GM23338 (cell line): ENCODE data around the gene LRFN4. TPM values are rescaled to one million over a fixed set of nuclear protein-coding genes. Genes with fewer than 3 reads are reported as not detected.

Experiments
- ATAC-seq: fragments of 200-7000 bp; cut with Tn5 transposase; 3 replicates; pipeline ENCODE4 v1.9.1; 2020
- DNase-seq: peaks from one replicate; pipeline ENCODE4 v3.0.0-alpha.2; 2015; ENCODE audit warnings: low spot score
- H2AFZ ChIP-seq: fragments of 200-600 bp; sonication (generic); 2 replicates; pipeline ENCODE4 v1.8.0; 2016; ENCODE audit warnings: antibody characterized with exemption, mild to moderate bottlenecking, moderate library complexity
- H3F3A ChIP-seq: fragments of 200-600 bp; sonication (generic); replicated peaks from 2 replicates; pipeline ENCODE4 v1.8.0; 2017; ENCODE audit warnings: antibody characterized with exemption, mixed run types, low read depth
- H3K27ac ChIP-seq: fragments of 200-600 bp; sonication (generic); 2 replicates; pipeline ENCODE4 v1.6.1; 2016; ENCODE audit warnings: low read depth
- H3K27me3 ChIP-seq: fragments of 200-600 bp; sonication (generic); 2 replicates; pipeline ENCODE4 v1.8.0; 2016; ENCODE audit warnings: mild to moderate bottlenecking, mixed run types, moderate library complexity; ENCODE audit not compliant: insufficient read depth
- H3K36me3 ChIP-seq: fragments of 200-600 bp; sonication (generic); 2 replicates; pipeline ENCODE4 v1.8.0; 2016; ENCODE audit warnings: mild to moderate bottlenecking; ENCODE audit not compliant: insufficient read depth
- H3K4me1 ChIP-seq: fragments of 200-600 bp; sonication (generic); 2 replicates; pipeline ENCODE4 v1.8.0; 2016; ENCODE audit warnings: mild to moderate bottlenecking, moderate library complexity; ENCODE audit not compliant: insufficient read depth
- H3K4me2 ChIP-seq: fragments of 200-600 bp; sonication (generic); 2 replicates; pipeline ENCODE4 v1.7.1; 2017; ENCODE audit warnings: mixed run types
- H3K4me3 ChIP-seq: fragments of 200-600 bp; sonication (generic); 2 replicates; pipeline ENCODE4 v1.6.1; 2016; ENCODE audit warnings: mixed run types
- H3K79me2 ChIP-seq: fragments of 200-600 bp; sonication (generic); replicated peaks from 2 replicates; pipeline ENCODE4 v1.8.0; 2017; ENCODE audit warnings: mild to moderate bottlenecking; ENCODE audit not compliant: insufficient read depth
- H3K9me2 ChIP-seq: fragments of 200-600 bp; sonication (generic); 2 replicates; pipeline ENCODE4 v1.8.0; 2017; ENCODE audit not compliant: insufficient read depth
- H4K20me1 ChIP-seq: fragments of 200-600 bp; sonication (generic); replicated peaks from 2 replicates; pipeline ENCODE4 v1.8.0; 2017; ENCODE audit warnings: mild to moderate bottlenecking; ENCODE audit not compliant: insufficient read depth
- H3K27ac Mint-ChIP-seq: 2 replicates; pipeline ENCODE4 v1.8.0; 2020; ENCODE audit warnings: inconsistent platforms, mild to moderate bottlenecking, moderate library complexity, mixed read lengths
- H3K27me3 Mint-ChIP-seq: 3 replicates; pipeline ENCODE4 v1.8.0; 2022; ENCODE audit warnings: low read depth, mild to moderate bottlenecking, moderate library complexity, mixed read lengths, inconsistent platforms; ENCODE audit not compliant: insufficient read depth, poor library complexity
- H3K36me3 Mint-ChIP-seq: 3 replicates; pipeline ENCODE4 v1.8.0; 2021; ENCODE audit warnings: low read depth, mild to moderate bottlenecking, inconsistent platforms, moderate library complexity, mixed read lengths
- H3K4me1 Mint-ChIP-seq: 3 replicates; pipeline ENCODE4 v1.8.0; 2020; ENCODE audit warnings: mild to moderate bottlenecking, inconsistent platforms, mixed read lengths
- H3K4me3 Mint-ChIP-seq: 3 replicates; pipeline ENCODE4 v1.8.0; 2021; ENCODE audit warnings: moderate library complexity, mild to moderate bottlenecking, inconsistent platforms, mixed read lengths
- H3K9me3 Mint-ChIP-seq: 3 replicates; pipeline ENCODE4 v1.8.0; 2020; ENCODE audit warnings: moderate library complexity, mild to moderate bottlenecking, inconsistent platforms, mixed read lengths
- CREB1 ChIP-seq: fragments of 250-450 bp; sonication (Bioruptor Pico); IDR thresholded peaks from 2 replicates; pipeline ENCODE4 v1.5.0; 2020; ENCODE audit warnings: low read depth, mild to moderate bottlenecking, moderate library complexity
- EZH2 ChIP-seq: fragments of 200-600 bp; sonication (generic); IDR thresholded peaks from one replicate; pipeline ENCODE4 v1.8.0; 2017; ENCODE audit warnings: antibody characterized with exemption, mild to moderate bottlenecking, low read depth; ENCODE audit not compliant: unreplicated experiment
- EZH2phosphoT487 ChIP-seq: fragments of 200-600 bp; sonication (generic); IDR thresholded peaks from one replicate; pipeline ENCODE4 v1.8.1; 2018; ENCODE audit warnings: antibody characterized with exemption; ENCODE audit not compliant: unreplicated experiment
- JUNB ChIP-seq: IDR thresholded peaks from one replicate; pipeline ENCODE4 v1.6.1; 2016; ENCODE audit warnings: antibody characterized with exemption; ENCODE audit not compliant: unreplicated experiment
- NANOG ChIP-seq: IDR thresholded peaks from 2 replicates; pipeline ENCODE4 v1.6.1; 2016; ENCODE audit warnings: antibody characterized with exemption, borderline replicate concordance
- POLR2AphosphoS5 ChIP-seq: IDR thresholded peaks from 2 replicates; pipeline ENCODE4 v1.6.1; 2016; ENCODE audit warnings: antibody characterized with exemption, low read depth
- REST ChIP-seq: IDR thresholded peaks from one replicate; pipeline ENCODE4 v1.6.1; 2018; ENCODE audit warnings: antibody characterized with exemption; ENCODE audit not compliant: unreplicated experiment
- STAT1 ChIP-seq: IDR thresholded peaks from one replicate; pipeline ENCODE4 v1.6.1; 2016; ENCODE audit warnings: antibody characterized with exemption; ENCODE audit not compliant: unreplicated experiment
- ZNF114 ChIP-seq: fragments of 250-450 bp; sonication (Bioruptor Pico); IDR thresholded peaks from 2 replicates; pipeline ENCODE4 v1.5.0; 2020; ENCODE audit warnings: mild to moderate bottlenecking, moderate library complexity
- ZNF331 ChIP-seq: fragments of 250-450 bp; sonication (Bioruptor Pico); IDR thresholded peaks from 2 replicates; pipeline ENCODE4 v1.5.0; 2020; ENCODE audit warnings: low read depth, mild to moderate bottlenecking, moderate library complexity
- polyA plus RNA-seq: library from polyadenylated mRNA; unstranded; fragments of >200 nt; fragmentation: Nextera tagmentation; extraction: Ambion mirVana; gene quantifications from 2 replicates; pipeline ENCODE4 v1.2.1, GENCODE V29; 2016
- total RNA-seq: library from RNA; depleted of rRNA; stranded (reverse); fragments of >200 nt; shearing (Covaris generic); gene quantifications from 2 replicates; pipeline ENCODE4 v1.2.3, GENCODE V29; 2014
- TF ChIP-seq, protein P1 (sequence below), 2 experiments: fragments of 200-600 bp in 1 of 2; sonication (generic) in 1 of 2; conservative IDR thresholded peaks; 2 replicates each; pipeline versions ENCODE4 v1.5.1 to v1.6.1; 2016 to 2017; ENCODE audit warnings: antibody characterized with exemption in 2 of 2, low read depth in 2 of 2, mild to moderate bottlenecking in 2 of 2, moderate library complexity in 1 of 2
- TF ChIP-seq, protein P2 (sequence below): IDR thresholded peaks from 2 replicates; pipeline ENCODE4 v1.6.1; 2016; ENCODE audit warnings: antibody characterized with exemption
- TF ChIP-seq, protein P3 (sequence below): fragments of 250-450 bp; sonication (Bioruptor Pico); IDR thresholded peaks from 2 replicates; pipeline ENCODE4 v1.5.0; 2020; ENCODE audit warnings: mild to moderate bottlenecking, moderate library complexity

Gene LRFN4
- total and polyA plus RNA-seq, 2 experiments from 2014 or later: 9.8 to 63.5 TPM

DNA sequence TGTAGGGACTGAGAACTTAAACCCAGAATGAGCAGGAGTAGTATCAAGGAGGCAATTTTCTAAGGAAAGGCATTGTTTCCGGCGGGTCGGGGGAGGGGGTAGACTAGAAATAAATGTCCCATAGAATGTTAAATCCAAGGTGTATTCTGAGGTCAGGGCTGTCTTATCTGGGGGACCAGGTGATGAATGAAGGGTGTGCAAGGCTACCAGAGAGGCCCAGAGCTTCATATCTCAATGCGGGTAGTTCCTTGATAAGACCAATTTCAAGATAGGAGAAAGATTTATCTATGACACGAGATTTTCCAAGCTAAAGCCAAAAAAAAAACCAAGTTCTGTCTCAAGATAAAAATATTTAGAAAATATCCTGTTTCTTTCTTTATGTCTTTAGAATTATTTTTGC lies 21.9 kb upstream of the LRFN4 start:
- DNase-seq (no peak), ATAC-seq (no peak)
- peaks cover 2% of the 10 kb centered on the region; the same call in 2 of the 3 replicates for H3K4me1 Mint-ChIP-seq
- no peaks in the 10 kb centered on the region for H3K9me2 ChIP-seq
- H3K27me3 Mint-ChIP-seq: peaks cover 2% of the 10 kb centered on the region
- 0 out of 2 replicates have a peak, but pooled peaks cover 5% of the 10 kb centered on the region for H3F3A ChIP-seq
- TF ChIP-seq EZH2: no peak
- TF ChIP-seq CREB1 (CRISPR knock-in tag): no peak
- TF ChIP-seq STAT1: no peak
- TF ChIP-seq JUNB: no peak
- no peak for TF ChIP-seq NANOG
- TF ChIP-seq POLR2AphosphoS5: no peak
- TF ChIP-seq, protein P1, sequence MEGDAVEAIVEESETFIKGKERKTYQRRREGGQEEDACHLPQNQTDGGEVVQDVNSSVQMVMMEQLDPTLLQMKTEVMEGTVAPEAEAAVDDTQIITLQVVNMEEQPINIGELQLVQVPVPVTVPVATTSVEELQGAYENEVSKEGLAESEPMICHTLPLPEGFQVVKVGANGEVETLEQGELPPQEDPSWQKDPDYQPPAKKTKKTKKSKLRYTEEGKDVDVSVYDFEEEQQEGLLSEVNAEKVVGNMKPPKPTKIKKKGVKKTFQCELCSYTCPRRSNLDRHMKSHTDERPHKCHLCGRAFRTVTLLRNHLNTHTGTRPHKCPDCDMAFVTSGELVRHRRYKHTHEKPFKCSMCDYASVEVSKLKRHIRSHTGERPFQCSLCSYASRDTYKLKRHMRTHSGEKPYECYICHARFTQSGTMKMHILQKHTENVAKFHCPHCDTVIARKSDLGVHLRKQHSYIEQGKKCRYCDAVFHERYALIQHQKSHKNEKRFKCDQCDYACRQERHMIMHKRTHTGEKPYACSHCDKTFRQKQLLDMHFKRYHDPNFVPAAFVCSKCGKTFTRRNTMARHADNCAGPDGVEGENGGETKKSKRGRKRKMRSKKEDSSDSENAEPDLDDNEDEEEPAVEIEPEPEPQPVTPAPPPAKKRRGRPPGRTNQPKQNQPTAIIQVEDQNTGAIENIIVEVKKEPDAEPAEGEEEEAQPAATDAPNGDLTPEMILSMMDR (conservative IDR thresholded peaks at IDR 0.05; ENCODE audit: low read depth in 2 of 2): no peak
- TF ChIP-seq REST: no peak
- no peak for TF ChIP-seq ZNF331 (CRISPR knock-in tag)
- no peak for TF ChIP-seq ZNF114
- TF ChIP-seq, protein P2, sequence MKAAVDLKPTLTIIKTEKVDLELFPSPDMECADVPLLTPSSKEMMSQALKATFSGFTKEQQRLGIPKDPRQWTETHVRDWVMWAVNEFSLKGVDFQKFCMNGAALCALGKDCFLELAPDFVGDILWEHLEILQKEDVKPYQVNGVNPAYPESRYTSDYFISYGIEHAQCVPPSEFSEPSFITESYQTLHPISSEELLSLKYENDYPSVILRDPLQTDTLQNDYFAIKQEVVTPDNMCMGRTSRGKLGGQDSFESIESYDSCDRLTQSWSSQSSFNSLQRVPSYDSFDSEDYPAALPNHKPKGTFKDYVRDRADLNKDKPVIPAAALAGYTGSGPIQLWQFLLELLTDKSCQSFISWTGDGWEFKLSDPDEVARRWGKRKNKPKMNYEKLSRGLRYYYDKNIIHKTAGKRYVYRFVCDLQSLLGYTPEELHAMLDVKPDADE: no peak
- no peak for TF ChIP-seq EZH2phosphoT487
- TF ChIP-seq, protein P3, sequence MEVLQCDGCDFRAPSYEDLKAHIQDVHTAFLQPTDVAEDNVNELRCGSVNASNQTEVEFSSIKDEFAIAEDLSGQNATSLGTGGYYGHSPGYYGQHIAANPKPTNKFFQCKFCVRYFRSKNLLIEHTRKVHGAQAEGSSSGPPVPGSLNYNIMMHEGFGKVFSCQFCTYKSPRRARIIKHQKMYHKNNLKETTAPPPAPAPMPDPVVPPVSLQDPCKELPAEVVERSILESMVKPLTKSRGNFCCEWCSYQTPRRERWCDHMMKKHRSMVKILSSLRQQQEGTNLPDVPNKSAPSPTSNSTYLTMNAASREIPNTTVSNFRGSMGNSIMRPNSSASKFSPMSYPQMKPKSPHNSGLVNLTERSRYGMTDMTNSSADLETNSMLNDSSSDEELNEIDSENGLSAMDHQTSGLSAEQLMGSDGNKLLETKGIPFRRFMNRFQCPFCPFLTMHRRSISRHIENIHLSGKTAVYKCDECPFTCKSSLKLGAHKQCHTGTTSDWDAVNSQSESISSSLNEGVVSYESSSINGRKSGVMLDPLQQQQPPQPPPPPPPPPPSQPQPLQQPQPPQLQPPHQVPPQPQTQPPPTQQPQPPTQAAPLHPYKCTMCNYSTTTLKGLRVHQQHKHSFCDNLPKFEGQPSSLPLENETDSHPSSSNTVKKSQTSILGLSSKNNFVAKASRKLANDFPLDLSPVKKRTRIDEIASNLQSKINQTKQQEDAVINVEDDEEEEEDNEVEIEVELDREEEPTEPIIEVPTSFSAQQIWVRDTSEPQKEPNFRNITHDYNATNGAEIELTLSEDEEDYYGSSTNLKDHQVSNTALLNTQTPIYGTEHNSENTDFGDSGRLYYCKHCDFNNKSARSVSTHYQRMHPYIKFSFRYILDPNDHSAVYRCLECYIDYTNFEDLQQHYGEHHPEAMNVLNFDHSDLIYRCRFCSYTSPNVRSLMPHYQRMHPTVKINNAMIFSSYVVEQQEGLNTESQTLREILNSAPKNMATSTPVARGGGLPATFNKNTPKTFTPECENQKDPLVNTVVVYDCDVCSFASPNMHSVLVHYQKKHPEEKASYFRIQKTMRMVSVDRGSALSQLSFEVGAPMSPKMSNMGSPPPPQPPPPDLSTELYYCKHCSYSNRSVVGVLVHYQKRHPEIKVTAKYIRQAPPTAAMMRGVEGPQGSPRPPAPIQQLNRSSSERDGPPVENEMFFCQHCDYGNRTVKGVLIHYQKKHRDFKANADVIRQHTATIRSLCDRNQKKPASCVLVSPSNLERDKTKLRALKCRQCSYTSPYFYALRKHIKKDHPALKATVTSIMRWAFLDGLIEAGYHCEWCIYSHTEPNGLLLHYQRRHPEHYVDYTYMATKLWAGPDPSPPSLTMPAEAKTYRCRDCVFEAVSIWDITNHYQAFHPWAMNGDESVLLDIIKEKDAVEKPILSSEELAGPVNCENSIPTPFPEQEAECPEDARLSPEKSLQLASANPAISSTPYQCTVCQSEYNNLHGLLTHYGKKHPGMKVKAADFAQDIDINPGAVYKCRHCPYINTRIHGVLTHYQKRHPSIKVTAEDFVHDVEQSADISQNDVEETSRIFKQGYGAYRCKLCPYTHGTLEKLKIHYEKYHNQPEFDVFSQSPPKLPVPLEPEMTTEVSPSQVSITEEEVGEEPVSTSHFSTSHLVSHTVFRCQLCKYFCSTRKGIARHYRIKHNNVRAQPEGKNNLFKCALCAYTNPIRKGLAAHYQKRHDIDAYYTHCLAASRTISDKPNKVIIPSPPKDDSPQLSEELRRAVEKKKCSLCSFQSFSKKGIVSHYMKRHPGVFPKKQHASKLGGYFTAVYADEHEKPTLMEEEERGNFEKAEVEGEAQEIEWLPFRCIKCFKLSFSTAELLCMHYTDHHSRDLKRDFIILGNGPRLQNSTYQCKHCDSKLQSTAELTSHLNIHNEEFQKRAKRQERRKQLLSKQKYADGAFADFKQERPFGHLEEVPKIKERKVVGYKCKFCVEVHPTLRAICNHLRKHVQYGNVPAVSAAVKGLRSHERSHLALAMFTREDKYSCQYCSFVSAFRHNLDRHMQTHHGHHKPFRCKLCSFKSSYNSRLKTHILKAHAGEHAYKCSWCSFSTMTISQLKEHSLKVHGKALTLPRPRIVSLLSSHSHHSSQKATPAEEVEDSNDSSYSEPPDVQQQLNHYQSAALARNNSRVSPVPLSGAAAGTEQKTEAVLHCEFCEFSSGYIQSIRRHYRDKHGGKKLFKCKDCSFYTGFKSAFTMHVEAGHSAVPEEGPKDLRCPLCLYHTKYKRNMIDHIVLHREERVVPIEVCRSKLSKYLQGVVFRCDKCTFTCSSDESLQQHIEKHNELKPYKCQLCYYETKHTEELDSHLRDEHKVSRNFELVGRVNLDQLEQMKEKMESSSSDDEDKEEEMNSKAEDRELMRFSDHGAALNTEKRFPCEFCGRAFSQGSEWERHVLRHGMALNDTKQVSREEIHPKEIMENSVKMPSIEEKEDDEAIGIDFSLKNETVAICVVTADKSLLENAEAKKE (CRISPR knock-in tag): no peak
- H3K27ac ChIP-seq: no peak overlapping the region
- no peak overlapping the region for H3K4me3 Mint-ChIP-seq
- peak overlapping the region; percentile 64 for H3K27ac Mint-ChIP-seq
- H3K4me3 ChIP-seq: no peak overlapping the region
- H3K27me3 ChIP-seq: no peaks in the 10 kb centered on the region
- H2AFZ ChIP-seq: no peak overlapping the region
- no peaks in the 10 kb centered on the region for H3K36me3 ChIP-seq
- H3K9me3 Mint-ChIP-seq: no peaks in the 10 kb centered on the region
- H3K4me2 ChIP-seq: no peak overlapping the region
- no peaks in the 10 kb centered on the region for H3K4me1 ChIP-seq
- no peaks in the 10 kb centered on the region for H3K79me2 ChIP-seq
- no peaks in the 10 kb centered on the region for H3K36me3 Mint-ChIP-seq
- H4K20me1 ChIP-seq: no peaks in the 10 kb centered on the region
